ENCODE data around the gene P2RY2. TPM values are rescaled to one million over a fixed set of nuclear protein-coding genes. Genes with fewer than 3 reads are reported as not detected.

Gene P2RY2
- total and polyA plus RNA-seq, 10 of the 15 experiments (the other 5 are each of a cell fraction or from before 2014, with no cell fraction given), result 0.03 to 0.23 (median 0.17) TPM; not detected in 7

- POLR2A ChIA-PET, result interaction anchor here (0.6 to 1.2 kb wide), 5 partner anchors 47 to 378 kb away, joined by 3 to 5 read pairs (median 3); no protein-coding TSS in a partner anchor
- SMC1A ChIA-PET (ENCODE audit: uncharacterized antibody, unreplicated experiment), result interaction anchor here (0.6 to 10.1 kb wide), 13 partner anchors 8 to 371 kb away, joined by 3 to 188 read pairs (median 3); partner anchors contain the start of gene ATG16L2
- Histone ChIP-seq H3K27ac (ENCODE audit: control insufficient read depth, insufficient read depth) (no peak overlapping the region), H3K36me3 (ENCODE audit: control insufficient read depth in 2 of 2, insufficient read depth in 2 of 2, low read length in 1 of 2) (no peaks in the 10 kb centered on the region), H3K9ac (ENCODE audit: control insufficient read depth, insufficient read depth, low read length) (no peak overlapping the region), H3K9me3 (replicated peaks; ENCODE audit: control insufficient read depth, insufficient read depth, low read length) (no peaks in the 10 kb centered on the region), H4K20me1 (ENCODE audit: control insufficient read depth, insufficient read depth) (no peaks in the 10 kb centered on the region), H3K27me3 (replicated peaks in 1 of 2; ENCODE audit: control insufficient read depth in 2 of 2, insufficient read depth in 2 of 2, low read length in 1 of 2) (no peaks in the 10 kb centered on the region), H3K4me3 (no peak overlapping the region), H3K79me2 (ENCODE audit: control insufficient read depth, insufficient read depth, low read length) (no peaks in the 10 kb centered on the region), H2AFZ (ENCODE audit: control insufficient read depth, low read depth, low read length) (no peak overlapping the region), H3K4me1 (ENCODE audit: control insufficient read depth, insufficient read depth, low read length) (peaks cover 30% of the 10 kb centered on the region), H3K4me2 (ENCODE audit: control insufficient read depth, insufficient read depth) (no peak overlapping the region; the same call in 1 of the 2 replicates)
- CTCF ChIA-PET, result interaction anchor here (0.7 to 7.8 kb wide), 27 partner anchors 8 to 474 kb away, joined by 3 to 160 read pairs (median 5); partner anchors contain the start of gene FCHSD2
- no peak for ATAC-seq
- RAD21 ChIA-PET (ENCODE audit: unreplicated experiment), result interaction anchor here (0.7 to 6.1 kb wide), 17 partner anchors 9 to 393 kb away, joined by 3 to 115 read pairs (median 4); no protein-coding TSS in a partner anchor
- no TSS peak for BruUV-seq (replicated peaks)
- 49% methylated on average over 13 of the region's 13 CpGs for WGBS (ENCODE audit: insufficient coverage, insufficient replicate concordance, low lambda C conversion rate, missing lambda C conversion rate)
- intact Hi-C loops (cut with micrococcal nuclease; ENCODE audit: unreplicated experiment) (loop anchor here (1.0 to 2.0 kb wide), 4 partner anchors 52 to 149 kb away; no protein-coding TSS in a partner anchor), in situ Hi-C loops (cut with MboI) (loop anchor here (5.0 to 25.0 kb wide), 3 partner anchors 52 to 348 kb away; no protein-coding TSS in a partner anchor)
- FAIRE-seq, result no peak
- DNase-seq (ENCODE audit: low read depth, low spot score), result no peak
- TF ChIP-seq BHLHE40 (IDR thresholded peaks at IDR 0.05; ENCODE audit: borderline replicate concordance in 1 of 2, low read depth in 2 of 2, low read length in 1 of 2) (no peak), EED (IDR thresholded peaks at IDR 0.05; ENCODE audit: low read depth) (no peak), CBX3 (IDR thresholded peaks at IDR 0.05; ENCODE audit: borderline replicate concordance, low read depth) (no peak), ZBED1 (IDR thresholded peaks at IDR 0.05; ENCODE audit: borderline replicate concordance) (no peak), SMAD1 (IDR thresholded peaks at IDR 0.05; ENCODE audit: low read depth, partially characterized antibody) (no peak), SREBF1 (IDR thresholded peaks at IDR 0.05; ENCODE audit: low read length) (no peak), NKRF (conservative IDR thresholded peaks at IDR 0.05) (no peak), CTCF (IDR thresholded peaks at IDR 0.05 in 2 of 3, conservative IDR thresholded peaks at IDR 0.05 in 1 of 3; ENCODE audit: control insufficient read depth in 2 of 3, extremely low read depth in 1 of 3, insufficient read depth in 1 of 3, low read depth in 3 of 3, low read length in 3 of 3) (no peak)
These were observed 32.3 kb upstream of the P2RY2 start for GRCh38 chr11:73185680-73186293.

All from GM12878 (cell line).